PC-9 (cell line): ENCODE data around the gene FHIP1B. TPM values are rescaled to one million over a fixed set of nuclear protein-coding genes. Genes with fewer than 3 reads are reported as not detected.
"Not testable (repeated sequence)": the region's sequence is repeated elsewhere in the genome, so short reads cannot be mapped to it uniquely, and the experiment has no call there.

Experiments
- Bru-seq: library from RNA; stranded (reverse); fragments of 400-500 nt; gene quantifications from one replicate; lab custom pipeline; 2021; lab: Mats Ljungman, UMichigan
- BruChase-seq, 2 experiments: library from RNA; stranded (reverse); fragments of 400-500 nt; gene quantifications; one replicate each; lab custom pipeline; 2021; lab: Mats Ljungman, UMichigan
- BruUV-seq: library from RNA; stranded (reverse); fragments of 400-500 nt; replicated peaks from 2 replicates; lab custom pipeline; 2021; lab: Mats Ljungman, UMichigan
- CTCF ChIA-PET: fragments of 300-600 bp; sonication (Branson Sonifier 250); formaldehyde crosslinking; loops from one replicate; lab custom pipeline; 2022; ENCODE audit warnings: antibody characterized with exemption; lab: Charles Lee
- POLR2A ChIA-PET: fragments of 300-600 bp; sonication (Branson Sonifier 250); formaldehyde crosslinking; loops from one replicate; lab custom pipeline; 2022; ENCODE audit warnings: antibody characterized with exemption; ENCODE audit not compliant: unreplicated experiment; lab: Charles Lee
- DNase-seq, 2 experiments: peaks; one replicate each; pipeline versions ENCODE4 v3.0.0 to v3.0.0-alpha.2; 2015 to 2022; ENCODE audit warnings: mixed read lengths in 1 of 2
- H2AFZ ChIP-seq: fragments of 200-600 bp; sonication (generic); 2 replicates; pipeline ENCODE4 v1.8.1; 2017; ENCODE audit warnings: antibody characterized with exemption
- H3F3A ChIP-seq: fragments of 200-600 bp; sonication (generic); 2 replicates; pipeline ENCODE4 v1.8.1; 2017; ENCODE audit warnings: antibody characterized with exemption, mild to moderate bottlenecking, low read depth; ENCODE audit not compliant: insufficient read depth
- H3K27ac ChIP-seq: fragments of 200-600 bp; sonication (generic); 2 replicates; pipeline ENCODE4 v1.6.1; 2016; ENCODE audit warnings: mixed run types
- H3K27me3 ChIP-seq: fragments of 200-600 bp; sonication (generic); 2 replicates; pipeline ENCODE4 v1.6.1; 2016; ENCODE audit warnings: low read depth, mixed run types; ENCODE audit not compliant: insufficient read depth
- H3K36me3 ChIP-seq: fragments of 200-600 bp; sonication (generic); 2 replicates; pipeline ENCODE4 v1.6.1; 2016; ENCODE audit warnings: low read depth, mixed run types
- H3K4me1 ChIP-seq: fragments of 200-600 bp; sonication (generic); replicated peaks from 2 replicates; pipeline ENCODE4 v1.6.1; 2016; ENCODE audit warnings: mixed run types; ENCODE audit not compliant: insufficient read depth
- H3K4me2 ChIP-seq: fragments of 200-600 bp; sonication (generic); 2 replicates; pipeline ENCODE4 v1.6.1; 2017; ENCODE audit warnings: mixed run types
- H3K4me3 ChIP-seq: fragments of 200-600 bp; sonication (generic); 2 replicates; pipeline ENCODE4 v1.6.1; 2016; ENCODE audit warnings: mixed run types
- H3K79me2 ChIP-seq: fragments of 200-600 bp; sonication (generic); 2 replicates; pipeline ENCODE4 v1.6.1; 2017; ENCODE audit warnings: low read depth, mixed run types
- H3K9me2 ChIP-seq: fragments of 200-600 bp; sonication (generic); 2 replicates; pipeline ENCODE4 v1.8.1; 2017; ENCODE audit warnings: mild to moderate bottlenecking; ENCODE audit not compliant: insufficient read depth
- H3K9me3 ChIP-seq: fragments of 200-600 bp; sonication (generic); 2 replicates; pipeline ENCODE4 v1.8.1; 2016; ENCODE audit warnings: low read depth; ENCODE audit not compliant: insufficient read depth
- H4K20me1 ChIP-seq: fragments of 200-600 bp; sonication (generic); 2 replicates; pipeline ENCODE4 v1.8.1; 2017; ENCODE audit not compliant: insufficient read depth
- EZH2 ChIP-seq: fragments of 200-600 bp; sonication (generic); IDR thresholded peaks from 2 replicates; pipeline ENCODE4 v1.8.0; 2017; ENCODE audit warnings: antibody characterized with exemption, low read depth
- intact Hi-C: fragments of 100-400 bp; cut with micrococcal nuclease; formaldehyde crosslinking; loops from one replicate; pipeline ENCODE4 v1.10.0; 2022; ENCODE audit not compliant: unreplicated experiment
- long read RNA-seq: library from polyadenylated mRNA; stranded (forward); transcript quantifications from one replicate; pipeline ENCODE4 v2.0.0, GENCODE V29; 2022
- total RNA-seq: library from RNA; stranded (reverse); gene quantifications from 2 replicates; pipeline ENCODE4 v1.2.3, GENCODE V29; 2021
- TF ChIP-seq, protein P1 (sequence below): fragments of 200-600 bp; sonication (generic); conservative IDR thresholded peaks from 2 replicates; pipeline ENCODE4 v1.6.1; 2017; ENCODE audit warnings: mixed run types, antibody characterized with exemption, mild to moderate bottlenecking, moderate library complexity

The FHIP1B gene
- total RNA-seq, result 21.5 and 22.7 TPM in 2 replicates
- percentile 73 among the genes with signal in this experiment for Bru-seq, nascent RNA
- percentile 75 among the genes with signal in this experiment for BruChase-seq, experiment 1, labeled RNA remaining after a 2-hour chase
- BruChase-seq, experiment 2, labeled RNA remaining after a 6-hour chase, result percentile 80 among the genes with signal in this experiment
- long read RNA-seq, transcript FAM160A2-202 (12 exons, 3,354 nt), result major isoform, 9 of 24 reads
- long read RNA-seq, partial matches to known transcripts, result 6 of 24 reads
- long read RNA-seq, other reads (novel, unspliced or antisense), result 7 of 24 reads

GRCh38 chr11:6234387-6235107 is at the start of gene FHIP1B:
Gene FHIP1B, minus strand, starts transcription at chr11:6234636. Its CDS starts 10,120 bp downstream, at chr11:6224516.
- Histone ChIP-seq H3K27me3 (no peaks in the 10 kb centered on the region), H3K4me3 (peak within 1 kb of the TSS; percentile 92), H3K27ac (peak within 1 kb of the TSS; percentile 76), H3K36me3 (no peaks in the 10 kb centered on the region), H4K20me1 (0 out of 2 replicates have a peak, but pooled peaks cover 5% of the 10 kb centered on the region), H2AFZ (peak within 1 kb of the TSS; percentile 100), H3F3A (peaks cover 6% of the 10 kb centered on the region; the same call in 1 of the 2 replicates), H3K4me2 (peak within 1 kb of the TSS; percentile 90), H3K4me1 (no peaks in the 10 kb centered on the region; the same call in 1 of the 2 replicates), H3K9me3 (no peaks in the 10 kb centered on the region), H3K9me2 (no peaks in the 10 kb centered on the region), H3K79me2 (peaks cover 40% of the 10 kb centered on the region)
- TF ChIP-seq, protein P1, sequence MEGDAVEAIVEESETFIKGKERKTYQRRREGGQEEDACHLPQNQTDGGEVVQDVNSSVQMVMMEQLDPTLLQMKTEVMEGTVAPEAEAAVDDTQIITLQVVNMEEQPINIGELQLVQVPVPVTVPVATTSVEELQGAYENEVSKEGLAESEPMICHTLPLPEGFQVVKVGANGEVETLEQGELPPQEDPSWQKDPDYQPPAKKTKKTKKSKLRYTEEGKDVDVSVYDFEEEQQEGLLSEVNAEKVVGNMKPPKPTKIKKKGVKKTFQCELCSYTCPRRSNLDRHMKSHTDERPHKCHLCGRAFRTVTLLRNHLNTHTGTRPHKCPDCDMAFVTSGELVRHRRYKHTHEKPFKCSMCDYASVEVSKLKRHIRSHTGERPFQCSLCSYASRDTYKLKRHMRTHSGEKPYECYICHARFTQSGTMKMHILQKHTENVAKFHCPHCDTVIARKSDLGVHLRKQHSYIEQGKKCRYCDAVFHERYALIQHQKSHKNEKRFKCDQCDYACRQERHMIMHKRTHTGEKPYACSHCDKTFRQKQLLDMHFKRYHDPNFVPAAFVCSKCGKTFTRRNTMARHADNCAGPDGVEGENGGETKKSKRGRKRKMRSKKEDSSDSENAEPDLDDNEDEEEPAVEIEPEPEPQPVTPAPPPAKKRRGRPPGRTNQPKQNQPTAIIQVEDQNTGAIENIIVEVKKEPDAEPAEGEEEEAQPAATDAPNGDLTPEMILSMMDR, result no peak
- no peak for TF ChIP-seq EZH2
- intact Hi-C loops, result loop anchor here (2.0 kb wide), 1 partner anchor 84 kb away; no protein-coding TSS in a partner anchor
- peak; percentile 92 to 98 for DNase-seq
- ChIA-PET POLR2A (interaction anchor here (0.7 kb wide), 1 partner anchor 86 kb away, joined by 3 read pairs; the partner anchor contains the start of gene CAVIN3), CTCF (interaction anchor here (0.7 kb wide), 1 partner anchor 274 kb away, joined by 10 read pairs; no protein-coding TSS in a partner anchor)
- BruUV-seq, result no TSS peak

GRCh38 chr11:6283453-6284023 is 49.1 kb upstream of the FHIP1B start:
- no peaks in the 10 kb centered on the region for H3K27me3 ChIP-seq
- no peaks in the 10 kb centered on the region for H4K20me1 ChIP-seq
- intact Hi-C loops, result loop anchor here (5.0 kb wide), 1 partner anchor 69 kb away; no protein-coding TSS in a partner anchor
- CTCF ChIA-PET, result no interaction called here
- no peak overlapping the region for H2AFZ ChIP-seq
- no peaks in the 10 kb centered on the region for H3K79me2 ChIP-seq
- peaks cover 10% of the 10 kb centered on the region for H3K4me1 ChIP-seq
- no peaks in the 10 kb centered on the region for H3K9me3 ChIP-seq
- POLR2A ChIA-PET, result no interaction called here
- no peak overlapping the region for H3K4me3 ChIP-seq
- H3K27ac ChIP-seq, result no peak overlapping the region
- no peaks in the 10 kb centered on the region for H3K9me2 ChIP-seq
- no TSS peak for BruUV-seq
- DNase-seq, result no peak
- H3K4me2 ChIP-seq, result no peak overlapping the region
- no peak for TF ChIP-seq EZH2
- TF ChIP-seq, protein P1, result no peak
- no peaks in the 10 kb centered on the region for H3F3A ChIP-seq
- no peaks in the 10 kb centered on the region for H3K36me3 ChIP-seq

DNA sequence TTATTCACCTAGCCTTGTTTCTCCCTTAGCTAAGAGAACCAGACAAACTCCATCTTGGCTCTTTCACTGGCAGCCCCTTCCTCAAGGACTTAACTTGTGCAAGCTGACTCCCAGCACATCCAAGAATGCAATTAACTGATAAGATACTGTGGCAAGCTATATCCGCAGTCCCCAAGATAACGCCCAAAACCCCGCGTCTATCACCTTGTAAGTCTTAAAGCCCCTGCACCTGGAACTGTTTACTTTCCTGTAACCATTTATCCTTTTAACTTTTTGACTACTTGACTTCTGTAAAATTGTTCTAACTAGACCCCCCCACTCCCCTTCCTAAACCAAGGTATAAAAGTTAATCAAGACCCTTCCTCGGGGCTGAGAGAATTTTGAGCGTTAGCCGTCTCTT is 46.4 kb upstream of the FHIP1B start:
- H3K4me2 ChIP-seq, H2AFZ ChIP-seq, DNase-seq, H3K79me2 ChIP-seq, H3K4me3 ChIP-seq, BruUV-seq, H3K27ac ChIP-seq, H3K27me3 ChIP-seq, H3K36me3 ChIP-seq, H3F3A ChIP-seq, H3K4me1 ChIP-seq, POLR2A ChIA-PET, H3K9me2 ChIP-seq, CTCF ChIA-PET, H3K9me3 ChIP-seq, H4K20me1 ChIP-seq: not testable (repeated sequence)
- intact Hi-C loops, result loop anchor here (5.0 kb wide), 1 partner anchor 71 kb away; no protein-coding TSS in a partner anchor
